ENCODE measurements around the gene SLC16A1. TPM values are rescaled to one million over a fixed set of nuclear protein-coding genes. Genes with fewer than 3 reads are reported as not detected.

The SLC16A1 gene
- total and polyA plus RNA-seq, 2 of the 8 experiments (the other 6 are each of a cell fraction or from before 2014, with no cell fraction given): 435 to 545 TPM

DNA sequence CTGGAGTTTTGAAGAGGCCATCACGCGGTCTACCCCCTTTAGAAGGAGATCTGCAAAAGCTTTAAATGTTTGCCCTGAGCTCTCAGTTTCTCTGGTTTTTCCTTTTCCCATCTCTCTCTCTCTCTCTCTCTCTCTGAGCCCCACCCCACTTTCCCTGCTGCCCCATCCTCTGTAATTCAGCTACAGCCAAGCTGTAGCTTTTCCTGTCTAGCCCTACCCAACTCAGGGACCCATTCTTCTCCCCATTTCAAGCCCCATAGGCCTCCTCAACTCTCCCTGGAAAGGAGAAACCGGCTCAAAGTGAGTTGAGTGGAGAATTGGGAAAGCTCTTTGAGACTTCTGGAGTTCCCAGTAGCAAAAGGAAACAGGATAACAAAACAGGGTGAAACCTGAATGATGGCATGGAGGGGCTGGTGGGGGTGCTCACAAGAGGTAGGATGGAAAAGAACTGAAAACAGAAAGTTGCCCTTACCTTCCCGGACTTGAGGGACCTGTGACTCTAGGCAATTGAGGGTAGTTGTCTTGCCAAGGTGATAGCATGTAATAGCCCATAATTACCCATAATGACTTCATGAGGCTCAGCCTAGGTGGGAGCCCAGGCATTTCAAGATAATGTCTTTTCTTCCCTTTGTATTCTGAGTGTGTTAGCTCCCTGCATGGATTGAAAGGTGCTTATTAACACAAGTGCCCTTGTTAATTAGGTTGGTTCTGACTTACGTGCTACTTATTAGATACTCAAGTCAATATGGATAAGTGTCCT, 84.9 kb downstream of the SLC16A1 start:
- H2AK5ac ChIP-seq (ENCODE audit: low read depth, low read length): peak overlapping the region; percentile 75; the same call in 1 of the 2 replicates
- no peak overlapping the region for H3K4me2 ChIP-seq (ENCODE audit: insufficient read depth in 1 of 2, low read depth in 2 of 2, low read length in 2 of 2)
- H4K91ac ChIP-seq (replicated peaks; ENCODE audit: insufficient read length, low read length): no peak overlapping the region
- no peaks in the 10 kb centered on the region for H4K20me1 ChIP-seq (replicated peaks in 1 of 2; ENCODE audit: control insufficient read depth in 1 of 2, insufficient read depth in 2 of 2, low read length in 2 of 2)
- no peak overlapping the region for H2BK5ac ChIP-seq (ENCODE audit: low read depth, low read length)
- H3K36me3 ChIP-seq (ENCODE audit: control insufficient read depth in 2 of 4, insufficient read depth in 4 of 4, low read length in 3 of 4): no peaks in the 10 kb centered on the region
- no peak overlapping the region for H4K5ac ChIP-seq (ENCODE audit: insufficient read length, low read depth, low read length)
- H3K79me1 ChIP-seq (ENCODE audit: low read depth, low read length): no peaks in the 10 kb centered on the region
- no peaks in the 10 kb centered on the region for H3K9me3 ChIP-seq (ENCODE audit: insufficient read depth in 2 of 2, low read depth in 1 of 2, low read length in 1 of 2)
- no peak overlapping the region for H2BK20ac ChIP-seq (ENCODE audit: low read length)
- DNase-seq (ENCODE audit: low read depth in 1 of 2, low spot score in 2 of 2) (no peak), FAIRE-seq (no peak)
- 0 out of 2 replicates have a peak overlapping the region, but pooled peaks have one; percentile 1 for H2BK15ac ChIP-seq (ENCODE audit: low read length)
- H3K27me3 ChIP-seq (replicated peaks in 1 of 4; ENCODE audit: control insufficient read depth in 3 of 4, extremely low read depth in 1 of 4, insufficient read depth in 3 of 4, low read length in 3 of 4): no peaks in the 10 kb centered on the region; a peak in 1 of 7 replicates
- H3K79me2 ChIP-seq (ENCODE audit: control insufficient read depth in 1 of 2, insufficient read depth in 2 of 2, low read length in 2 of 2): no peaks in the 10 kb centered on the region
- no peak overlapping the region for H3K56ac ChIP-seq (replicated peaks; ENCODE audit: insufficient read length, low read depth, low read length)
- TF ChIP-seq POLR2AphosphoS5 (IDR thresholded peaks at IDR 0.05; ENCODE audit: low read depth, low read length): no peak
- TF ChIP-seq JUND (IDR thresholded peaks at IDR 0.05; ENCODE audit: low read length): no peak
- TF ChIP-seq SUZ12 (IDR thresholded peaks at IDR 0.05; ENCODE audit: low read length): no peak
- TF ChIP-seq ASH2L (IDR thresholded peaks at IDR 0.05; ENCODE audit: low read length): no peak
- TF ChIP-seq, protein P1, sequence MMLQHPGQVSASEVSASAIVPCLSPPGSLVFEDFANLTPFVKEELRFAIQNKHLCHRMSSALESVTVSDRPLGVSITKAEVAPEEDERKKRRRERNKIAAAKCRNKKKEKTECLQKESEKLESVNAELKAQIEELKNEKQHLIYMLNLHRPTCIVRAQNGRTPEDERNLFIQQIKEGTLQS (IDR thresholded peaks at IDR 0.05; ENCODE audit: insufficient read depth, low read depth, low read length): no peak
- TF ChIP-seq, protein P2, sequence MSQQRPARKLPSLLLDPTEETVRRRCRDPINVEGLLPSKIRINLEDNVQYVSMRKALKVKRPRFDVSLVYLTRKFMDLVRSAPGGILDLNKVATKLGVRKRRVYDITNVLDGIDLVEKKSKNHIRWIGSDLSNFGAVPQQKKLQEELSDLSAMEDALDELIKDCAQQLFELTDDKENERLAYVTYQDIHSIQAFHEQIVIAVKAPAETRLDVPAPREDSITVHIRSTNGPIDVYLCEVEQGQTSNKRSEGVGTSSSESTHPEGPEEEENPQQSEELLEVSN (IDR thresholded peaks at IDR 0.05): no peak
- no peak for TF ChIP-seq CBX5 (IDR thresholded peaks at IDR 0.05; ENCODE audit: low read depth, low read length)
- no peak for TF ChIP-seq NRF1 (IDR thresholded peaks at IDR 0.05; ENCODE audit: low read depth, low read length)
- no peak overlapping the region for H2BK12ac ChIP-seq (ENCODE audit: low read depth, low read length)
- H3K18ac ChIP-seq (ENCODE audit: extremely low read depth, low read length): no peak overlapping the region
- no peak overlapping the region for H4K8ac ChIP-seq (ENCODE audit: extremely low read depth, insufficient read depth, low read length)
- no peak overlapping the region for H3K27ac ChIP-seq (ENCODE audit: low read depth, low read length)
- ChIA-PET CTCF (ENCODE audit: partially characterized antibody) (interaction anchor here (0.7 to 5.7 kb wide), 14 partner anchors 9 to 202 kb away, joined by 3 to 40 read pairs (median 3); partner anchors contain the start of gene LRIG2), POLR2A (ENCODE audit: partially characterized antibody) (interaction anchor here (1.0 kb wide), 3 partner anchors 7 to 52 kb away, joined by 3 read pairs; no protein-coding TSS in a partner anchor)
- H3K4ac ChIP-seq (replicated peaks; ENCODE audit: insufficient read length, low read depth, low read length): no peak overlapping the region
- no peak overlapping the region; a peak in 1 of 7 replicates for H3K9ac ChIP-seq (replicated peaks in 1 of 4; ENCODE audit: extremely low read depth in 1 of 4, low read depth in 3 of 4, low read length in 3 of 4)
- no peak overlapping the region for H2BK120ac ChIP-seq (replicated peaks; ENCODE audit: low read depth, low read length)
- 87% methylated on average over 5 of the region's 5 CpGs; no CpG with 5 or more reads in 1 of the 2 experiments for WGBS, 2 experiments (ENCODE audit: extremely low coverage in 1 of 2, insufficient coverage in 1 of 2, insufficient read length in 1 of 2, insufficient replicate concordance in 2 of 2, low coverage in 1 of 2, low lambda C conversion rate in 2 of 2, missing lambda C conversion rate in 1 of 2)
- no peak overlapping the region for H2AFZ ChIP-seq (ENCODE audit: low read length)
- H3K4me1 ChIP-seq (replicated peaks in 1 of 4; ENCODE audit: control insufficient read depth in 3 of 4, insufficient read depth in 4 of 4, low read length in 3 of 4): peaks cover 0 to 5% (median 2%) of the 10 kb centered on the region in 4 experiments; a peak in 6 of 7 replicates
- H3K14ac ChIP-seq (ENCODE audit: insufficient read length): no peak overlapping the region
- H3K23ac ChIP-seq (ENCODE audit: insufficient read length): no peak overlapping the region
- H3K23me2 ChIP-seq (ENCODE audit: low read depth, low read length): no peaks in the 10 kb centered on the region
- no peak overlapping the region for H3K4me3 ChIP-seq (ENCODE audit: extremely low read depth in 1 of 4, insufficient read depth in 2 of 4, low read depth in 3 of 4, low read length in 4 of 4)

Data from H1 (cell line).